Measurements from ENCODE around the gene CFAP77. TPM values are rescaled to one million over a fixed set of nuclear protein-coding genes. Genes with fewer than 3 reads are reported as not detected.
A peak's percentile ranks its signal among the peaks of the same experiment; 100 is the strongest.

CFAP77 gene
- total and polyA plus RNA-seq, 9 of the 15 experiments (the other 6 are each of a cell fraction or from before 2014, with no cell fraction given), result not detected

DNA sequence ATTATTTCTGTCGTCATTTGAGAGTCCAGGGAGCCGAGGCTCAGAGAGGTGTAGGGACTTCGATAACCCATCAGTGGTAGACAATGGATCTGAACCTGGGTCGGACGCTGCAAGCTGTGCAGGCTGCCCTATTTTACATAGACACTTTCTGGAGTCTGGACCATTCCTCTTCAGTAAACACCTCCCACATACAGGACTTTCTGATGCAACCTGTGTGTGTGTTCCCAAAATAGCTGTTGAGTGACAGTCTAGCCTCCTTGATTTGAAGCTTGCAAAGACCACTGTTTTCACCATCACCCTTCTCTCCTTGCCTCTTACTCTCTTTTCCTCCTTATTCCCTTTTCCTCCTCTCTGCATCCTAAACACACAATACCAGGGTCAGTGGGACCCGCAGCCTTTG, 30.7 kb downstream of the CFAP77 start (continued):
- peak; percentile 11; the same call in 1 of the 2 replicates for TF ChIP-seq ATF3 (IDR thresholded peaks at IDR 0.05)
- TF ChIP-seq ATF3 (CRISPR knock-in tag; conservative IDR thresholded peaks at IDR 0.05), result no peak
- no peak for TF ChIP-seq GATAD2A (IDR thresholded peaks at IDR 0.05)
- TF ChIP-seq MEF2D (tag; conservative IDR thresholded peaks at IDR 0.05; ENCODE audit: low read depth), result 0 out of 2 replicates have a peak, but pooled peaks have one; percentile 47

DNA sequence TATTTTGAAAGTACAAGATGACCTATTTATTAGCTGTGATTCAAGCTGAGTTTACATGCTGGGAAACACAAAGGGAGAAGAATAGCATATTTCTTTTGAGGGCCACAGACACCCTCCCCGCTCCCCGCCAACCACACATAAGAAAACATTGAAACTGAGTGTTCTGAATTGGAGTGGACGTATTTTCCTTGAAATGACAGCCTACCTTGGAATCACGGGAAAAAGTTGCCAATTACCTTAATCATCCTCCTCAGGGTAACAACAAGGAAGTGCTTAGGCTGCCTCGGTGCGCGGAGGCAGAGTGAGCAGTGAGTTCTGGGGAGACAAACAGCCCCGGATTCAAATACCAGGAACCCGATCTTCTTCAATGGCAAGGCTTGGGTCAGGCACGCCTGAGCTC, 31.4 kb downstream of the CFAP77 start:
- no TSS peak for BruUV-seq (replicated peaks)
- ChIA-PET CTCF (ENCODE audit: low intra/inter-chr PET ratio) (no interaction called here), POLR2A (no interaction called here)
- no peak overlapping the region for H3K4me2 ChIP-seq (ENCODE audit: insufficient read depth, low read length)
- no peaks in the 10 kb centered on the region for H3K36me3 ChIP-seq (ENCODE audit: control insufficient read depth, insufficient read depth, low read length)
- H3K79me2 ChIP-seq (ENCODE audit: control insufficient read depth, insufficient read depth, low read length), result no peaks in the 10 kb centered on the region
- no peak for ATAC-seq
- no peak overlapping the region for H3K9ac ChIP-seq (ENCODE audit: insufficient read depth in 1 of 2, low read depth in 2 of 2, low read length in 2 of 2)
- in situ Hi-C loops (cut with MboI) (no loop called here), intact Hi-C loops (cut with micrococcal nuclease) (no loop called here)
- no peak overlapping the region for H3K4me3 ChIP-seq
- no peak overlapping the region for H2AFZ ChIP-seq (ENCODE audit: low read depth, low read length)
- no peak for DNase-seq (ENCODE audit: extremely low read depth in 1 of 4, low spot score in 3 of 4)
- H3K4me1 ChIP-seq (replicated peaks in 1 of 2; ENCODE audit: control insufficient read depth in 2 of 2, insufficient read depth in 2 of 2, low read length in 2 of 2), result no peaks in the 10 kb centered on the region
- H4K20me1 ChIP-seq (replicated peaks; ENCODE audit: control insufficient read depth, insufficient read depth, low read length), result no peaks in the 10 kb centered on the region
- peaks cover 54 to 63% of the 10 kb centered on the region in 2 experiments for H3K27me3 ChIP-seq (ENCODE audit: control insufficient read depth in 2 of 2, insufficient read depth in 2 of 2, low read length in 2 of 2)
- no peak for FAIRE-seq
- no peak overlapping the region for H3K27ac ChIP-seq (ENCODE audit: extremely low read depth, low read depth, low read length)
- H3K9me1 ChIP-seq (ENCODE audit: control insufficient read depth, insufficient read depth, low read length), result peaks cover 2% of the 10 kb centered on the region
- H3K9me3 ChIP-seq (replicated peaks; ENCODE audit: control insufficient read depth, insufficient read depth, low read depth, low read length), result no peaks in the 10 kb centered on the region
- TF ChIP-seq FOXK1 (CRISPR knock-in tag; IDR thresholded peaks at IDR 0.05; ENCODE audit: borderline replicate concordance) (no peak), NBN (IDR thresholded peaks at IDR 0.05; ENCODE audit: low read depth) (no peak), FIP1L1 (IDR thresholded peaks at IDR 0.05; ENCODE audit: low read depth, low read length, poor library complexity, severe bottlenecking) (no peak)
- WGBS (ENCODE audit: insufficient coverage, low coverage, missing lambda C conversion rate), result 2% methylated on average over 10 of the region's 10 CpGs

All from K562 (cell line).